Suprapubic skin (tissue), 4 donors: Measurements from ENCODE around the gene FAH. TPM values are rescaled to one million over a fixed set of nuclear protein-coding genes. Genes with fewer than 3 reads are reported as not detected.

Experiments used
- DNase-seq, 2 donors: peaks; one replicate each; pipeline ENCODE4 v3.0.0-alpha.2; 2019; ENCODE audit warnings: low spot score in 2 of 2
- H3K27ac ChIP-seq: fragments of 200-600 bp; sonication (generic); one replicate; pipeline ENCODE4 v1.5.1; 2019
- H3K27me3 ChIP-seq: fragments of 200-600 bp; sonication (generic); one replicate; pipeline ENCODE4 v1.5.1; 2019
- H3K36me3 ChIP-seq: fragments of 200-600 bp; sonication (generic); one replicate; pipeline ENCODE4 v1.5.1; 2019
- H3K4me1 ChIP-seq: fragments of 200-600 bp; sonication (generic); one replicate; pipeline ENCODE4 v1.5.1; 2019
- H3K4me3 ChIP-seq: fragments of 200-600 bp; sonication (generic); one replicate; pipeline ENCODE4 v1.5.1; 2019; ENCODE audit warnings: mild to moderate bottlenecking
- H3K9me3 ChIP-seq: fragments of 200-600 bp; sonication (generic); one replicate; pipeline ENCODE4 v1.5.1; 2019
- EP300 ChIP-seq: sonication (generic); formaldehyde crosslinking; IDR thresholded peaks from one replicate; pipeline ENCODE4 v1.6.1; 2017; ENCODE audit warnings: antibody characterized with exemption
- POLR2A ChIP-seq, 2 donors: fragments of 450-650 bp; IDR thresholded peaks; one replicate each; pipeline ENCODE4 v1.6.1; 2017; ENCODE audit warnings: antibody characterized with exemption in 2 of 2, mild to moderate bottlenecking in 2 of 2, moderate library complexity in 2 of 2
- POLR2AphosphoS5 ChIP-seq, 3 donors: sonication (generic); formaldehyde crosslinking; IDR thresholded peaks; one replicate each; pipeline ENCODE4 v1.6.1; 2017; ENCODE audit warnings: antibody characterized with exemption in 3 of 3
- WGBS: methylation state at CpG from one replicate; pipeline ENCODE4 v1.1.5; 2018; 5-methylcytosine and 5-hydroxymethylcytosine counted together
- total RNA-seq, 4 donors: library from RNA; depleted of rRNA; stranded (reverse); fragments of >200 nt; gene quantifications; one replicate each; pipeline ENCODE4 v1.1.0, GENCODE V29; 2016
- TF ChIP-seq, protein P1 (sequence below), 2 donors: fragments of 200-600 bp in 1 of 2; fragments of 450-650 bp in 1 of 2; sonication (generic) in 1 of 2; IDR thresholded peaks; one replicate each; pipeline ENCODE4 v1.5.1; 2016 to 2019; ENCODE audit warnings: antibody characterized with exemption in 2 of 2, mild to moderate bottlenecking in 1 of 2, moderate library complexity in 1 of 2

FAH gene
- total RNA-seq, 4 donors from 2014 or later: 10.8 to 16.3 (median 12.1) TPM

GRCh38 chr15:80175436-80175835 lies 22.6 kb downstream of the FAH start:
- WGBS: 100% methylated on average over 5 of the region's 9 CpGs

GRCh38 chr15:80176443-80176842 lies 23.6 kb downstream of the FAH start:
- Histone ChIP-seq H3K4me3 (no peak overlapping the region), H3K9me3 (no peaks in the 10 kb centered on the region), H3K36me3 (peaks cover 25% of the 10 kb centered on the region), H3K27me3 (no peaks in the 10 kb centered on the region), H3K27ac (no peak overlapping the region), H3K4me1 (peaks cover 15% of the 10 kb centered on the region)
- TF ChIP-seq, protein P1, sequence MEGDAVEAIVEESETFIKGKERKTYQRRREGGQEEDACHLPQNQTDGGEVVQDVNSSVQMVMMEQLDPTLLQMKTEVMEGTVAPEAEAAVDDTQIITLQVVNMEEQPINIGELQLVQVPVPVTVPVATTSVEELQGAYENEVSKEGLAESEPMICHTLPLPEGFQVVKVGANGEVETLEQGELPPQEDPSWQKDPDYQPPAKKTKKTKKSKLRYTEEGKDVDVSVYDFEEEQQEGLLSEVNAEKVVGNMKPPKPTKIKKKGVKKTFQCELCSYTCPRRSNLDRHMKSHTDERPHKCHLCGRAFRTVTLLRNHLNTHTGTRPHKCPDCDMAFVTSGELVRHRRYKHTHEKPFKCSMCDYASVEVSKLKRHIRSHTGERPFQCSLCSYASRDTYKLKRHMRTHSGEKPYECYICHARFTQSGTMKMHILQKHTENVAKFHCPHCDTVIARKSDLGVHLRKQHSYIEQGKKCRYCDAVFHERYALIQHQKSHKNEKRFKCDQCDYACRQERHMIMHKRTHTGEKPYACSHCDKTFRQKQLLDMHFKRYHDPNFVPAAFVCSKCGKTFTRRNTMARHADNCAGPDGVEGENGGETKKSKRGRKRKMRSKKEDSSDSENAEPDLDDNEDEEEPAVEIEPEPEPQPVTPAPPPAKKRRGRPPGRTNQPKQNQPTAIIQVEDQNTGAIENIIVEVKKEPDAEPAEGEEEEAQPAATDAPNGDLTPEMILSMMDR (IDR thresholded peaks at IDR 0.05): no peak
- TF ChIP-seq POLR2AphosphoS5 (IDR thresholded peaks at IDR 0.05): no peak
- TF ChIP-seq POLR2A (IDR thresholded peaks at IDR 0.05): no peak
- TF ChIP-seq EP300: no peak
- WGBS: 0% methylated on average over 1 of the region's 6 CpGs
- DNase-seq: no peak

More at GRCh38 chr15:80175436-80175835, 22.6 kb downstream of the FAH start:
- Histone ChIP-seq H3K27me3 (no peaks in the 10 kb centered on the region), H3K9me3 (no peaks in the 10 kb centered on the region), H3K36me3 (peaks cover 15% of the 10 kb centered on the region), H3K4me1 (peaks cover 15% of the 10 kb centered on the region), H3K27ac (no peak overlapping the region), H3K4me3 (no peak overlapping the region)
- no peak for DNase-seq
- no peak for TF ChIP-seq POLR2AphosphoS5 (IDR thresholded peaks at IDR 0.05)

- DNase-seq: no peak
- Histone ChIP-seq H3K27me3 (no peaks in the 10 kb centered on the region), H3K4me1 (peaks cover 15% of the 10 kb centered on the region), H3K36me3 (peaks cover 30% of the 10 kb centered on the region), H3K9me3 (no peaks in the 10 kb centered on the region), H3K27ac (no peak overlapping the region), H3K4me3 (no peak overlapping the region)
- no peak for TF ChIP-seq EP300
- TF ChIP-seq POLR2A (IDR thresholded peaks at IDR 0.05): no peak
- TF ChIP-seq, protein P1 (IDR thresholded peaks at IDR 0.05): no peak
- 77% methylated on average over 2 of the region's 2 CpGs for WGBS
Measured at GRCh38 chr15:80177156-80177555, 24.4 kb downstream of the FAH start.

- no peak for DNase-seq
- no peak overlapping the region for H3K4me3 ChIP-seq
- WGBS: 84% methylated on average over 17 of the region's 17 CpGs
- H3K9me3 ChIP-seq: no peaks in the 10 kb centered on the region
- H3K36me3 ChIP-seq: peaks cover 41% of the 10 kb centered on the region
- TF ChIP-seq, protein P1 (IDR thresholded peaks at IDR 0.05): no peak
- peaks cover 5% of the 10 kb centered on the region for H3K4me1 ChIP-seq
- no peak overlapping the region for H3K27ac ChIP-seq
- no peaks in the 10 kb centered on the region for H3K27me3 ChIP-seq
Measured at GRCh38 chr15:80179025-80179759, 26.4 kb downstream of the FAH start.

DNA sequence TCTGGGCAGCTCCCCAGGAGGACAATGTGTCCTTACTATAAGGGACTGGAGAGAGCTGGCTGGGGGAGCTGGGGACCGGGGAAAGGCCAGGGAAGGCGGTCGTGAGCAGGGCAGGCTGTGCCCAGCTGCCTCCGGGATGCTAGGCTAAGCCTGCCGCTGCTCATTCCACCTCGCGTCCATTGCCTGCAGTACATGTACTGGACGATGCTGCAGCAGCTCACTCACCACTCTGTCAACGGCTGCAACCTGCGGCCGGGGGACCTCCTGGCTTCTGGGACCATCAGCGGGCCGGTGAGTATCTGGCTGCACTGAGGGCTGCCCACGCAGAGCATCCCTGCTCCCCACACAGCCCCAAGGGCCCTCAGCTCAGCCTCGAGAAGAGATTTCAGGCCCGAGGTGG lies 27.1 kb downstream of the FAH start:
- no peaks in the 10 kb centered on the region for H3K27me3 ChIP-seq

More for the DNA sequence above, 27.1 kb downstream of the FAH start:
- no peak for TF ChIP-seq EP300
- no peak for TF ChIP-seq POLR2AphosphoS5 (IDR thresholded peaks at IDR 0.05)
- TF ChIP-seq, protein P1 (IDR thresholded peaks at IDR 0.05): no peak
- no peak for TF ChIP-seq POLR2A (IDR thresholded peaks at IDR 0.05)
- 97% methylated on average over 11 of the region's 16 CpGs for WGBS
- H3K36me3 ChIP-seq: peaks cover 45% of the 10 kb centered on the region
- H3K4me1 ChIP-seq: no peaks in the 10 kb centered on the region
- no peak overlapping the region for H3K27ac ChIP-seq
- DNase-seq: no peak
- no peaks in the 10 kb centered on the region for H3K9me3 ChIP-seq
- no peak overlapping the region for H3K4me3 ChIP-seq
